Measurements from ENCODE around the gene SH3TC1.

DNA sequence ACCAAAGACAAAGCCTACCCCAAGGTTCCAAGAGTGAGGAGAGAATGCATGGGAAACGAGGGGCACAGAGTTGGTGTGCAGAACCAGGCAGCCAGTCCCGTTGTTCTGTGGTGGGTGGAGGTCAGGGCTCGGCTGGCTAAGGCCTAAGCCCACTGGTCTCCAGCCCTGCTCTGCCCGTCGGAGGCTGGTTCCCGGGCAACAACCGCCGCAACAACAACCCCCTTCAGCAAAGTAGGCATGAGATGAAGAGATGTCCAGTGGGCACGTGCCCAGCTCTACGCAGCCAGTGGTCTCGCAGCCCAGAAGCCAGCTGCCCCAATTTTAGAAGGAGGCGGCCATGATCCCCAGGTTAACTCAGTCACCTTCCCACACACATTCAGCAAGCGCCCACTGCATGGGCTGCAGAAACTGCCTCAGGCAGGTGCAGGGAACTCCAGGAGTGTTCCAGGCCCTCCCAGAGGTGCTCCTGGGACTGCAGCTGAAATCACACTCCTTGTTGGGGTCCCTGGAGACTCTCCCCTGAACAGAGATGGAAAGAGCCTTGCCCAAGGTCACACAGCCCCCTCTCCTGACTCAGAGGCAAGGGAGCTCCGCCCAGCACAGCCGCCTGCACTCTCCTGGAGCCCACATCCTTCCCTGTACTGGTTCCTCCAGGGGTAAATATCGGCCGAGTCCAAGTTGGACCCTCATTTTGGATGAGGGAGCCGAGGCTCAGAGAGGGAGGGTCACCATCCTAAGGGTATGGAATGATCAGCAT, 45.1 kb downstream of the SH3TC1 start:
- TF ChIP-seq, protein P1, sequence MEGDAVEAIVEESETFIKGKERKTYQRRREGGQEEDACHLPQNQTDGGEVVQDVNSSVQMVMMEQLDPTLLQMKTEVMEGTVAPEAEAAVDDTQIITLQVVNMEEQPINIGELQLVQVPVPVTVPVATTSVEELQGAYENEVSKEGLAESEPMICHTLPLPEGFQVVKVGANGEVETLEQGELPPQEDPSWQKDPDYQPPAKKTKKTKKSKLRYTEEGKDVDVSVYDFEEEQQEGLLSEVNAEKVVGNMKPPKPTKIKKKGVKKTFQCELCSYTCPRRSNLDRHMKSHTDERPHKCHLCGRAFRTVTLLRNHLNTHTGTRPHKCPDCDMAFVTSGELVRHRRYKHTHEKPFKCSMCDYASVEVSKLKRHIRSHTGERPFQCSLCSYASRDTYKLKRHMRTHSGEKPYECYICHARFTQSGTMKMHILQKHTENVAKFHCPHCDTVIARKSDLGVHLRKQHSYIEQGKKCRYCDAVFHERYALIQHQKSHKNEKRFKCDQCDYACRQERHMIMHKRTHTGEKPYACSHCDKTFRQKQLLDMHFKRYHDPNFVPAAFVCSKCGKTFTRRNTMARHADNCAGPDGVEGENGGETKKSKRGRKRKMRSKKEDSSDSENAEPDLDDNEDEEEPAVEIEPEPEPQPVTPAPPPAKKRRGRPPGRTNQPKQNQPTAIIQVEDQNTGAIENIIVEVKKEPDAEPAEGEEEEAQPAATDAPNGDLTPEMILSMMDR (IDR thresholded peaks at IDR 0.05; ENCODE audit: low read depth, low read length, poor library complexity, severe bottlenecking) = no peak
- TF ChIP-seq EZH2phosphoT487 (IDR thresholded peaks at IDR 0.05; ENCODE audit: borderline replicate concordance, low read length) = no peak
